ENCODE data around the gene PADI6.

PADI6 gene

GRCh38 chr1:17358557-17358956 is 13.4 kb upstream of the PADI6 start:
- DNase-seq (ENCODE audit: low spot score), result no peak

- no peak for DNase-seq (ENCODE audit: low spot score)
These were observed 13.0 kb upstream of the PADI6 start for GRCh38 chr1:17359031-17359430.

- DNase-seq (ENCODE audit: low spot score), result no peak
These were observed 12.2 kb upstream of the PADI6 start for GRCh38 chr1:17359808-17360207.

GRCh38 chr1:17360272-17360956 is 11.6 kb upstream of the PADI6 start:
- no peak for DNase-seq (ENCODE audit: low spot score)

- no peak for DNase-seq (ENCODE audit: low spot score)
These were observed 10.3 kb upstream of the PADI6 start for GRCh38 chr1:17361687-17362086.

GRCh38 chr1:17363351-17363750 is 8.6 kb upstream of the PADI6 start:
- DNase-seq (ENCODE audit: low spot score), result no peak

- DNase-seq (ENCODE audit: low spot score), result no peak
These were observed 8.2 kb upstream of the PADI6 start for GRCh38 chr1:17363771-17364170.

GRCh38 chr1:17365293-17365692 is 6.7 kb upstream of the PADI6 start:
- no peak for DNase-seq (ENCODE audit: low spot score)

GRCh38 chr1:17369466-17369865 is 2.5 kb upstream of the PADI6 start:
- no peak for DNase-seq (ENCODE audit: low spot score)

- DNase-seq (ENCODE audit: low spot score), result no peak
These were observed 1.4 kb upstream of the PADI6 start for GRCh38 chr1:17370618-17371017.

- DNase-seq (ENCODE audit: low spot score), result no peak
These were observed 959 bp downstream of the PADI6 start for GRCh38 chr1:17372955-17373354.

- DNase-seq (ENCODE audit: low spot score), result no peak
These were observed 3.7 kb downstream of the PADI6 start for GRCh38 chr1:17375651-17376050.

- no peak for DNase-seq (ENCODE audit: low spot score)
These were observed 5.4 kb downstream of the PADI6 start for GRCh38 chr1:17377325-17377953.

GRCh38 chr1:17381161-17381560 is 9.2 kb downstream of the PADI6 start:
- DNase-seq (ENCODE audit: low spot score), result no peak

- no peak for DNase-seq (ENCODE audit: low spot score)
These were observed 20.3 kb downstream of the PADI6 start for GRCh38 chr1:17392199-17392740.

- no peak for DNase-seq (ENCODE audit: low spot score)
These were observed 21.2 kb downstream of the PADI6 start for GRCh38 chr1:17393230-17393629.

- DNase-seq (ENCODE audit: low spot score), result no peak
These were observed 26.1 kb downstream of the PADI6 start for GRCh38 chr1:17397910-17398695.

- no peak for DNase-seq (ENCODE audit: low spot score)
These were observed 28.8 kb downstream of the PADI6 start for GRCh38 chr1:17400725-17401341.

GRCh38 chr1:17401841-17402240 is 29.8 kb downstream of the PADI6 start:
- DNase-seq (ENCODE audit: low spot score), result no peak

- no peak for DNase-seq (ENCODE audit: low spot score)
These were observed 31.1 kb downstream of the PADI6 start for GRCh38 chr1:17403081-17403480.

- DNase-seq (ENCODE audit: low spot score), result no peak
These were observed 32.2 kb downstream of the PADI6 start for GRCh38 chr1:17404034-17404684.

- DNase-seq (ENCODE audit: low spot score), result no peak
These were observed 32.8 kb downstream of the PADI6 start for GRCh38 chr1:17404820-17405219.

All from COLO829 (cell line).